Right atrium auricular region (tissue), 2 donors: ENCODE results near the gene NT5M. TPM values are rescaled to one million over a fixed set of nuclear protein-coding genes. Genes with fewer than 3 reads are reported as not detected.

Experiments used
- DNase-seq: peaks from one replicate; pipeline ENCODE4 v3.0.0-alpha.2; 2019; ENCODE audit warnings: low spot score
- H3K27ac ChIP-seq, 2 donors: fragments of 200-600 bp; sonication (generic); 1 replicate in 1 of 2; 2 replicates in 1 of 2; pipeline ENCODE4 v1.5.1; 2016 to 2019
- H3K27me3 ChIP-seq, 2 donors: fragments of 200-600 bp; sonication (generic); one replicate each; pipeline versions ENCODE4 v1.5.1 to v1.6.0; 2017 to 2019
- H3K36me3 ChIP-seq: fragments of 200-600 bp; sonication (generic); one replicate; pipeline ENCODE4 v1.5.1; 2016
- H3K4me1 ChIP-seq, 2 donors: fragments of 200-600 bp; sonication (generic); one replicate each; pipeline versions ENCODE4 v1.5.1 to v1.6.0; 2017 to 2019
- H3K4me3 ChIP-seq, 2 donors: fragments of 200-600 bp; sonication (generic); 1 replicate in 1 of 2; 2 replicates in 1 of 2; pipeline ENCODE4 v1.5.1; 2017 to 2019; ENCODE audit warnings: mild to moderate bottlenecking in 1 of 2, moderate library complexity in 1 of 2
- H3K9me3 ChIP-seq, 2 donors: fragments of 200-600 bp; sonication (generic); one replicate each; pipeline ENCODE4 v1.5.1; 2019
- CTCF ChIP-seq, 2 donors: fragments of 200-600 bp; sonication (generic); IDR thresholded peaks; one replicate each; pipeline ENCODE4 v1.5.1; 2019; ENCODE audit warnings: antibody characterized with exemption in 2 of 2
- total RNA-seq, 2 donors: library from RNA; depleted of rRNA; stranded (reverse); fragments of >200 nt; gene quantifications; one replicate each; pipeline ENCODE4 v1.1.0, GENCODE V29; 2016

Gene NT5M
- total RNA-seq, 2 donors from 2014 or later, result 4.3 to 6.7 TPM

DNA sequence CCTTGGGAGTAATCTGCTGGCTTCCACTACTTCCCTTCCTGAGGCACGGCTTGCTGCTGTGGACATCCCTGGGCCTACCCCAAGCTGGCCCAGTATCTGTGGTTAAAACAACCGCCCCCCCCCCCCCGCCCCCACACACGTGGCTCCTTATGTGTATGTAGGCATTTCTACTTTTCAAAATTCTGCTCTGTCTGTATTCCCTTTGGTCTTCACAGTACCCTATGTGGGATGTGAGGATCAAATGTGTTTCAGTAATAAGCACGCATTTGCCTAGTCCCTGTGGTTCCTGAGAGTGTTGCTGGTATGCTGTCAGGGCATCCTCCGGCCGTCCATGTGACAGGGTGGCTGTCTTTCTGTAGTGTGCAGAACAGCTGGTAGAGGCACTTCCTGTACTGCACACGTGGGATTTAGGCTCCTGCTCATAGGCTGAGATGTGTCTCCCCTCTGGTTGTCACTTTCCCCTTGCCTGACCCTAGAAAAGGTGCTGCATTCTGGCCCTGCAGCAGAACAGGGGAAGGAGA is 2.2 kb downstream of the NT5M start:
- no peaks in the 10 kb centered on the region for H3K27me3 ChIP-seq
- H3K27ac ChIP-seq, result peak overlapping the region in 1 of 2 donors; percentile 31
- H3K4me1 ChIP-seq, result peaks cover 0 to 25% of the 10 kb centered on the region in 2 donors

GRCh38 chr17:17309356-17309755 is 6.2 kb downstream of the NT5M start:
- Histone ChIP-seq H3K4me1 (peaks cover 0 to 9% of the 10 kb centered on the region in 2 donors), H3K36me3 (no peaks in the 10 kb centered on the region), H3K4me3 (no peak overlapping the region), H3K27me3 (no peaks in the 10 kb centered on the region), H3K9me3 (no peaks in the 10 kb centered on the region), H3K27ac (no peak overlapping the region)
- no peak for TF ChIP-seq CTCF (IDR thresholded peaks at IDR 0.05)
- DNase-seq, result no peak

More for the DNA sequence above, 2.2 kb downstream of the NT5M start:
- no peak for TF ChIP-seq CTCF (IDR thresholded peaks at IDR 0.05)
- Histone ChIP-seq H3K4me3 (no peak overlapping the region), H3K9me3 (no peaks in the 10 kb centered on the region), H3K36me3 (no peaks in the 10 kb centered on the region)
- DNase-seq, result no peak

DNA sequence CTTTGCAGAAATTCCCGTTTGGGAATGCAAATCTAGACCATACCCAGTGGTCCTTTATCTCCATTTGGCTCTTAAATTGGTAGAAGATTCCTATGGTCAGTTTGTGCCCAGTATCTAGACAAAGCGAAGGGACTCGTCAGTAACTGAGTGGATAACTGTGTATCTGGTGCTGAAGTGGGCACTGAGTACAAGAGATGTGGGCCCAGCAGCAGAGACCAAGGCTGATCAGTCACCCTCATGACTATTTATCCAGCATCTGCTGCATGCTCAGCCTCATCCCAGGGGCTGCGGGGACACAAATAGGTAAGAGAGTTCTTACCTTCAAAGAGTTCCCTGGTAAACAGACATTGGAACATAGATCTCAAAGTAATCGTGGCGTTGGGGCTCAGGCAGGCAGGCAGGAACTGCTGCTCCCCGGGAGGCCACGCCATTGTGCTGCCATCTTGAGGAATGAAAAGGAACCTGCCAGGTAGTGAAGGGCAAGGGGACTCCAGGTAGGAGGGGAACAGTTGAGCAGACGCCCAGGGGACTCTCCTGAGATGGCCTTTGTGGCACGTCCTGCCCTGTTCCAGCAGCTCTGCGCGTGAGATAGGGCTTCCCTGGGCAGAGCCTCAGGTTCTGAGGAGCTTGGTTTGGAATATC is 10.3 kb downstream of the NT5M start:
- no peaks in the 10 kb centered on the region for H3K4me1 ChIP-seq
- H3K27ac ChIP-seq, result no peak overlapping the region
- TF ChIP-seq CTCF (IDR thresholded peaks at IDR 0.05), result peak; percentile 17 to 63
- H3K9me3 ChIP-seq, result no peaks in the 10 kb centered on the region
- no peak overlapping the region for H3K4me3 ChIP-seq
- no peaks in the 10 kb centered on the region for H3K36me3 ChIP-seq
- no peak for DNase-seq
- H3K27me3 ChIP-seq, result no peaks in the 10 kb centered on the region

GRCh38 chr17:17314501-17315071 is 11.4 kb downstream of the NT5M start:
- Histone ChIP-seq H3K27ac (no peak overlapping the region), H3K27me3 (no peaks in the 10 kb centered on the region), H3K9me3 (no peaks in the 10 kb centered on the region), H3K4me1 (no peaks in the 10 kb centered on the region), H3K4me3 (no peak overlapping the region), H3K36me3 (no peaks in the 10 kb centered on the region)
- no peak for TF ChIP-seq CTCF (IDR thresholded peaks at IDR 0.05)
- DNase-seq, result no peak

- H3K4me1 ChIP-seq, result no peaks in the 10 kb centered on the region
- H3K36me3 ChIP-seq, result no peaks in the 10 kb centered on the region
- DNase-seq, result no peak
Observed at GRCh38 chr17:17315142-17315821, 12.1 kb downstream of the NT5M start.

More at GRCh38 chr17:17315142-17315821, 12.1 kb downstream of the NT5M start:
- TF ChIP-seq CTCF (IDR thresholded peaks at IDR 0.05), result no peak
- H3K9me3 ChIP-seq, result no peaks in the 10 kb centered on the region
- H3K4me3 ChIP-seq, result no peak overlapping the region
- no peak overlapping the region for H3K27ac ChIP-seq
- H3K27me3 ChIP-seq, result no peaks in the 10 kb centered on the region
